GM18870 (cell line): ENCODE results near the gene DNTT.

ENCODE experiments used
- ATAC-seq: cut with Tn5 transposase; IDR thresholded peaks from one replicate; pipeline ENCODE4 v1.9.1; 2021; ENCODE audit warnings: moderate library complexity; ENCODE audit not compliant: unreplicated experiment

Gene DNTT

GRCh38 chr10:96304230-96304629 is at the start of gene DNTT:
DNTT (plus strand) TSS chr10:96304434; CDS start chr10:96304498, 64 bp downstream.
- no peak for ATAC-seq

- ATAC-seq = no peak
Observed at GRCh38 chr10:96254976-96255375, 49.3 kb upstream of the DNTT start.

- ATAC-seq = no peak
Observed at GRCh38 chr10:96255549-96256333, 48.5 kb upstream of the DNTT start.

GRCh38 chr10:96257944-96258343 is 46.3 kb upstream of the DNTT start:
- ATAC-seq = no peak

GRCh38 chr10:96259150-96259549 is 45.1 kb upstream of the DNTT start:
- ATAC-seq = no peak

GRCh38 chr10:96260014-96260413 is 44.2 kb upstream of the DNTT start:
- no peak for ATAC-seq

- ATAC-seq = no peak
Observed at GRCh38 chr10:96261132-96261531, 43.1 kb upstream of the DNTT start.

GRCh38 chr10:96261930-96262329 is 42.3 kb upstream of the DNTT start:
- no peak for ATAC-seq

GRCh38 chr10:96263176-96263575 is 41.1 kb upstream of the DNTT start:
- no peak for ATAC-seq

- no peak for ATAC-seq
Observed at GRCh38 chr10:96263669-96264068, 40.6 kb upstream of the DNTT start.

- no peak for ATAC-seq
Observed at GRCh38 chr10:96264938-96265337, 39.3 kb upstream of the DNTT start.

- ATAC-seq = no peak
Observed at GRCh38 chr10:96266118-96266770, 38.0 kb upstream of the DNTT start.

- no peak for ATAC-seq
Observed at GRCh38 chr10:96267234-96267705, 37.0 kb upstream of the DNTT start.

GRCh38 chr10:96268341-96268909 is 35.8 kb upstream of the DNTT start:
- no peak for ATAC-seq

- ATAC-seq = no peak
Observed at GRCh38 chr10:96269438-96270300, 34.6 kb upstream of the DNTT start.

GRCh38 chr10:96270571-96270970 is 33.7 kb upstream of the DNTT start:
- ATAC-seq = no peak

- peak; percentile 66 for ATAC-seq
Observed at GRCh38 chr10:96271016-96271815, 33.0 kb upstream of the DNTT start, which contains the start of gene BLNK. BLNK (minus strand) TSS chr10:96271569; CDS start chr10:96271398, 171 bp downstream.

GRCh38 chr10:96272316-96273280 is 31.6 kb upstream of the DNTT start:
- ATAC-seq = no peak
